Neural crest cell (in vitro differentiated cells): ENCODE data around the gene TTLL6. TPM values are rescaled to one million over a fixed set of nuclear protein-coding genes. Genes with fewer than 3 reads are reported as not detected.

Experiments
- DNase-seq: peaks from one replicate; pipeline ENCODE4 v3.0.0; 2021; ENCODE audit warnings: low read depth, mixed read lengths, low spot score
- H3K27ac Mint-ChIP-seq: one replicate; pipeline ENCODE4 v1.8.0; 2021; ENCODE audit warnings: mild to moderate bottlenecking, mixed read lengths; ENCODE audit not compliant: unreplicated experiment
- H3K27me3 Mint-ChIP-seq: 2 replicates; pipeline ENCODE4 v1.8.0; 2021; ENCODE audit warnings: low read depth, mild to moderate bottlenecking, mixed read lengths
- H3K36me3 Mint-ChIP-seq: 2 replicates; pipeline ENCODE4 v1.8.0; 2021; ENCODE audit warnings: low read depth, mild to moderate bottlenecking, mixed read lengths
- H3K4me1 Mint-ChIP-seq: 2 replicates; pipeline ENCODE4 v1.8.0; 2021; ENCODE audit warnings: mixed read lengths
- H3K4me3 Mint-ChIP-seq: one replicate; pipeline ENCODE4 v1.8.0; 2021; ENCODE audit warnings: mild to moderate bottlenecking, mixed read lengths
- H3K9me3 Mint-ChIP-seq: 2 replicates; pipeline ENCODE4 v1.8.0; 2021; ENCODE audit warnings: mixed read lengths
- CTCF ChIP-seq: fragments of 200-600 bp; sonication (generic); conservative IDR thresholded peaks from 2 replicates; pipeline ENCODE4 v1.5.0; 2021; ENCODE audit warnings: antibody characterized with exemption, mild to moderate bottlenecking
- total RNA-seq: library from RNA; stranded (reverse); gene quantifications from 2 replicates; pipeline ENCODE4 v1.2.1, GENCODE V29; 2021

Gene TTLL6
- total RNA-seq, 1 donor from 2014 or later = 0.65 TPM

DNA sequence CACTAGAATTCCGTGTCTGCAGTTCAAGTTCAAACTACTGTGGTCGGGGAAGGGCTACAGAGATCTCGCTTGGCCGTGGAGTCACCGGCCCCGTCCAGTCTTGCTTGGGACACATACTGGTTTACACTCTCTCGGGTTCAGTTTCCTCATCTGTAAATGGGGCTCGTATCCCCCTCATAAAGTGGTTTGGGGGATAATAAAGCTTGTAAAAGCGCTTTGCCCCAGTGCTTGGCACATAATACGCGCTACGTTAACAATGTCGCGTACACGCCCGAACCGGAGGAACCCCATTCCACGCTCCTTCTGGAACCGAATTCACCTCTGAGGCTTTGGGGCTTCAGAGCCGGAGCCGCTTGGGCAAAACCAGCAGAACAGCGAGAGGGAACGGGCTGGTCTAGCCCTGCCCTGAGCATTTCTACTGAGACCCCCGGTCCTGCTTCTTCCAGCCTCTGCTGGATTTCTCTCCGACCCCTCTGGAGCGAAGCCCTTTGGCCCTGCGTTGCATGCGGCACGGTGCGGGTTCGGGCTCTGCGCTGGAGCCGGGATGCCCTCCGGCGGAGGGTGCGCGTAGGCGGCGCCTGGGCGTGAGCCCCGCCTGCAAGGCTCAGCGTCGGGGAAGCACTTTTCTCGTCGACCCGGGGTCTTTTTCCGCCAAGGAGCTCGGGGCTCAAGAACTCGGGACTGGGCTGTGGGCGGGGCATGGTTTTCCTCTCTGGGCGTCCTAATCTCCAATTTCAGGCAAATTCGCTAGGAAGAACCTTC is 62.3 kb downstream of the TTLL6 start:
- no peak for DNase-seq
- no peak overlapping the region for H3K4me3 Mint-ChIP-seq
- H3K9me3 Mint-ChIP-seq = no peaks in the 10 kb centered on the region
- no peak for TF ChIP-seq CTCF
- H3K4me1 Mint-ChIP-seq = no peaks in the 10 kb centered on the region
- no peaks in the 10 kb centered on the region for H3K36me3 Mint-ChIP-seq
- H3K27me3 Mint-ChIP-seq = peaks cover 99% of the 10 kb centered on the region
- no peak overlapping the region for H3K27ac Mint-ChIP-seq

DNA sequence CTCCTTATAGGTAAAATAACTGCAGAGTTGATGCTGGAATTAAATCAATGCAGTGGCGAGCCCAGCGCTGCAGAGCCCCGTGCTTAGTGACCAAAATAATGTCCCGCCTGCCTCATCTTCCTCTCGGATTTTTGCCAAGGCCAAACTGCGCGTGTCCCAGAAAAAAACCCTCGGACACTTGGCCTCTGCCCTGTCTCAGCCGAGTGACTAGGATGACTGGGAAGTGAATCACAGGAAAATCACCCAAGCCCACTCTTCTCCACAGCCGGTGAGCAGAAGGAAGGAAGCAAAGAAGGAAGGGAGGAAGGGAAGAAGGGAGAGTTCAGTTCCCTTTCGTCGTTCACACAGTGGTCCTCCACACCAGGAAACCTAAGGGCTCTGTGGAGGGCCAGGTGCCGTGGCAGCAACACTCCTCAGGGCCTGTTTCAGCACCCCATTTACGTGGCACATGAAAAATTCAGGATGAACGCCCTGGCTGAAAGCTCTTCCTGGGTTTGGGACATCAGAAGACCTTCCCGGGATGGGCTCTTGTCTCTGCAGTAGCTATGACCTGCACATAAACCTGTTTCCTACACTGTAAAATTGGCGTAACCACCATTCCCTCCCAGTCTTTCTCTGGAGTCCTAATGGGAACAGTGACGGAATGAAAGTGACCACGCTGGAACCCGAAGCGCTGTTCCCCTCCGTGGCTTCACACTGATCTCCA is 63.1 kb downstream of the TTLL6 start:
- H3K4me1 Mint-ChIP-seq = no peaks in the 10 kb centered on the region
- H3K9me3 Mint-ChIP-seq = no peaks in the 10 kb centered on the region
- DNase-seq = no peak
- no peak for TF ChIP-seq CTCF
- H3K27me3 Mint-ChIP-seq = peaks cover 99% of the 10 kb centered on the region
- H3K4me3 Mint-ChIP-seq = no peak overlapping the region
- no peak overlapping the region for H3K27ac Mint-ChIP-seq
- peaks cover 3% of the 10 kb centered on the region for H3K36me3 Mint-ChIP-seq

DNA sequence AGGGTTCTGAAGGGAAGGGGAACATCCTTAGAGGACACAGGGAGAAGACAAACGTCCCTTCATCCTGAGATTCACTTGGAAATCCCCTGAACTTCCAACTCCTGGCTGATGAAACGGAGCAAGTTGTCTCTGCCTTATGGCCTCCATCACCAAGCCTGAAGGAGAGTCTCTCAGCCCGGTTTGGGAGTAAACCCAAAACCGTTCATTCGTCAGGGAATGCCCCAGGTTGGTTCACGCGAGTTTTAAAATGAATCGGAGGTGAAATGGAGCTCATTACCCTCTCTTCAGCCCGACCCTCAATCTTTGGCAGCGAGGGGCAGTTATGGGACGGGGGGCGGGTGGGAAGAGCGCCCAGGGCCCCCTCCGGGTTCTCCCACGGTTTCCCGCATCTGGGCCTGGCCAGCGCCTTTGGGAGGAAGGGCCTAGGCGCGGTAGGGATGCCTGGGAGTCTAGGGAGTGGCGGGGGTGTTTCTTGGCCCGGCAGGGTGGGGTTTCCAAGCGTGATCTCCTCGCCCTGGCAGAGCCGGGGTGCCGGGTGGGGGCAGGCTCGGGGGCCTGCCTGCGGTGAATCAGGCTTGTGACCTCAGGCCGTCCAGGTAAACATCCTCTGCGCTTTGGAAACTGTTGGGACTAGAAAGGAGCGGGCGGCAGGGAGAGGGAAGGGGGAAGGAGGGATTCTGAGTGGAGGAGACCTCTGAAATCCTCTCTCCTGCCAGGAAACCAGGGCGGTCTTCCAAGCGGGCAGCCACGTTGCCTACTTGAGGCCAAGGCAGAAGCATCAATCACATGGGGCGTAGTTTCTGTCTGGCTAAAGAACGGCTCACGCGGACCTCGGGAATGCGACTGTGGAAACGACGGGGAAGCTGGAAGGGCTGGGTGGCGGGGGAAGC is 64.4 kb downstream of the TTLL6 start:
- Mint-ChIP-seq H3K27me3 (peaks cover 100% of the 10 kb centered on the region), H3K27ac (no peak overlapping the region), H3K36me3 (peaks cover 3% of the 10 kb centered on the region), H3K4me1 (no peaks in the 10 kb centered on the region), H3K9me3 (no peaks in the 10 kb centered on the region), H3K4me3 (no peak overlapping the region)
- no peak for DNase-seq
- TF ChIP-seq CTCF = no peak

DNA sequence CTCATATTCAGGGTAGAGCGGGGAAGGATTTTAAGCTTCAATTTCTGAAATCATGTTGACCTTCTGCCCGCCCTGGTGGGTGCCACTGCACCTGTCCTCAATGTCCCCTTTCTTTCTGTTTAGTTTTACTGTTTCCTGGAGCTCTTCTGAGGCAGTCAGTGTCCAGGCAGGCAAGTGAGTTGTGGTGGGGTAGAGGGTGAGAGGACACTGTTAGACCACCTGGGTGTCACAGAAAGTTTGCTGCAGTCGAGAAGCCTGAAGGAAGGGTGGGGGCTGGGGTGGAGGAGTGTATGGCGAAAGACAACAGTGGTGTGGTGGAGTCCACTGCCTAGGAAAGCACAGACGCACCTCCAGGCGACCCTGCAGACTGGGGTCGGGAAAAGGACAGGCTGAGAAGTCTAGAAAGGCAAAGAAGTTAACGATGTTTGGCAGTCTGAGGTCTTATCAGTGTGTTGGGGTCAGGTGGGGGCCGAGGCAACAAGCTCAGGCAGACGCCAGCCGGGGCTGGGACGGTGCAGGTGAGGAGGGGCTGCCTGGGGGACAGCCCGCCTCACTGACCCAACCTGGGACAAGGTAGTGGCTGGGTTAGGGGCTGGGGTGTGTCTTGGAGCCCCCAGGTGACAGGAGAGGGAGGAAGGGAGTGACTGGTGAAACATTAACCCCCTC is 65.2 kb downstream of the TTLL6 start:
- DNase-seq = no peak
- H3K9me3 Mint-ChIP-seq = no peaks in the 10 kb centered on the region

More for the DNA sequence above, 65.2 kb downstream of the TTLL6 start:
- H3K36me3 Mint-ChIP-seq = peaks cover 3% of the 10 kb centered on the region
- no peak overlapping the region for H3K27ac Mint-ChIP-seq
- no peaks in the 10 kb centered on the region for H3K4me1 Mint-ChIP-seq
- TF ChIP-seq CTCF = no peak
- no peak overlapping the region for H3K4me3 Mint-ChIP-seq
- H3K27me3 Mint-ChIP-seq = peaks cover 100% of the 10 kb centered on the region
